ENCODE results near the gene XRCC1.

XRCC1 gene

DNA sequence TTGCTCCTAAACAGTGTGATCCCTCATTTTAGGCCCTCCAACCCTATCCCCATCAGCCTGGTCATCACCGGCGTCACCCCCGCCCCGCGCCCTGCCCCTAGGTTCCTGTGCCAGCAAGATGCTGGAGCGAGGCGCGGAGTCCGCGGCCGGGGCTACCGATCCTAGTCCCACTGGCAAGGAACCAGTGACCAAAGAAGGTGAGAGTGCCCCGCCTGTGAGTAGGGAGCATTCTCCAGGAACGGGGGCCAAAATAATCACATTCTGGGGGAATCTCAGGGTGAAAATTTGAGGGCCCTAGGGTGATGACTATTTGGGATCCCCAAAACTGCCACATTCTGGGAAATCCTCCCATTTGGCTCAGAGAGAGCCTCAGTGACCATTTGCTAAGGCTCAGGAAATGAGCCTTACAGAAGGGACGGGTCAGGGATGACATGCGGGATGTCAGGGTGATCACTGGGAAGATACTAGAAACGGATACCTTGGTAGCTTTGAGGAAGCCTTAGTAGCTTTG lies 41.0 kb downstream of the XRCC1 start:
- Histone ChIP-seq H3K36me3 (ENCODE audit: insufficient read depth, low read length) (peaks cover 20% of the 10 kb centered on the region; the same call in 1 of the 2 replicates), H3K9me3 (ENCODE audit: insufficient read depth, low read length, severe bottlenecking) (peaks cover 4% of the 10 kb centered on the region), H3K4me1 (ENCODE audit: insufficient read depth, low read length) (peaks cover 20% of the 10 kb centered on the region), H4K20me1 (ENCODE audit: insufficient read depth, low read length) (0 out of 2 replicates have a peak, but pooled peaks cover 4% of the 10 kb centered on the region), H3K4me3 (ENCODE audit: low read depth in 1 of 2, low read length in 2 of 2) (no peak overlapping the region), H2AFZ (ENCODE audit: low read depth, low read length) (no peak overlapping the region), H3K79me2 (ENCODE audit: insufficient read depth, low read length) (no peaks in the 10 kb centered on the region), H3K4me2 (ENCODE audit: insufficient read depth, low read length) (peak overlapping the region; percentile 68; the same call in 1 of the 2 replicates), H3K27ac (ENCODE audit: low read length) (no peak overlapping the region), H3K9ac (ENCODE audit: low read depth, low read length) (no peak overlapping the region), H3K27me3 (ENCODE audit: insufficient read depth, low read length, poor library complexity) (no peaks in the 10 kb centered on the region)
- DNase-seq (no peak), ATAC-seq (ENCODE audit: insufficient read depth, low read depth) (no peak)
- TF ChIP-seq CTCF (IDR thresholded peaks at IDR 0.05; ENCODE audit: borderline replicate concordance, extremely low read depth, low read length, poor library complexity, severe bottlenecking) (no peak), EZH2 (IDR thresholded peaks at IDR 0.05; ENCODE audit: borderline replicate concordance, low read depth, low read length, severe bottlenecking) (no peak)

DNA sequence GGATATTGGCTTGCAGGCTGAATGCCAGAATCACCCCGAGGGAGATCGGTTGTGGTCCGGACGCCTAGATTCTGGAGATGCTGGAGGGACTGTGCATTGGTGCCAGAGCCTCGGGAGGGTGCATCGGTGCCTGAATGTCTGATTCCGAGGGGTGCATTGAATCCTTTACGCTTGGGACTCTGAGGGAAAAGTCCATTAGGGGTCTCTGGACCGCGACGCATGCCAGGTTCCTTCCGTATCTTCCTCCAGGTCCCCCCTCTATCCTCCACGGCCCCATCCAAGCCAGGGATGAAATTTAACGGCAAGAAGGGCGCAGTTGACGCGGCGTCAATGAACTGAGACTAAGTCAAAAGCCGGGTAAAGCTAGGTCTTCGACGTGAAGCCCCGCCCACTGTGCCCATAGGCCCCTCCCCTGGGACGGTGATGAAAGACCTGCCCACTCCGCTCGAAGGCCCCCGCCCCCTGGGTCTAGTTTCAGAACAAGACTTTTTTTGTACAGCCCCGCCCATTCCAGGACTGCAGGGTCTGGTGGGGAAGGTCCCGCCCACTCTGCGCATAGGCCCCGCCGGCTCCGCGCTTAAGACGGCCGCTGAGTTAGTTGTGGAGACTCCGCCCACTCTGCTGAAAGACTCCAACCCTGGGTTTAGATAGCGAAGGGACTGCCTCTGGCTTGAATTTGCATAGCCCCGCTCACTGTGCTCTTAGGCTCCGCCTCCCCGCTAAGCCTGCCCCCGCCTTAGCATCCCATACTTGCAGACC lies 41.6 kb downstream of the XRCC1 start:
- Histone ChIP-seq H3K4me3 (ENCODE audit: low read depth in 1 of 2, low read length in 2 of 2) (peak overlapping the region in 1 of 2 experiments; percentile 56; a peak in 3 of 4 replicates), H3K36me3 (ENCODE audit: insufficient read depth, low read length) (peaks cover 14% of the 10 kb centered on the region; the same call in 1 of the 2 replicates), H3K4me2 (ENCODE audit: insufficient read depth, low read length) (peak overlapping the region; percentile 68), H3K27ac (ENCODE audit: low read length) (peak overlapping the region; percentile 11; the same call in 1 of the 2 replicates), H2AFZ (ENCODE audit: low read depth, low read length) (peak overlapping the region; percentile 58), H3K9me3 (ENCODE audit: insufficient read depth, low read length, severe bottlenecking) (no peaks in the 10 kb centered on the region), H3K79me2 (ENCODE audit: insufficient read depth, low read length) (no peaks in the 10 kb centered on the region), H3K27me3 (ENCODE audit: insufficient read depth, low read length, poor library complexity) (no peaks in the 10 kb centered on the region), H3K9ac (ENCODE audit: low read depth, low read length) (peak overlapping the region; percentile 38), H4K20me1 (ENCODE audit: insufficient read depth, low read length) (0 out of 2 replicates have a peak, but pooled peaks cover 4% of the 10 kb centered on the region), H3K4me1 (ENCODE audit: insufficient read depth, low read length) (peaks cover 20% of the 10 kb centered on the region)
- DNase-seq (peak; percentile 95), ATAC-seq (ENCODE audit: insufficient read depth, low read depth) (peak; percentile 91)
- no peak for TF ChIP-seq EZH2 (IDR thresholded peaks at IDR 0.05; ENCODE audit: borderline replicate concordance, low read depth, low read length, severe bottlenecking)
- TF ChIP-seq CTCF (IDR thresholded peaks at IDR 0.05; ENCODE audit: borderline replicate concordance, extremely low read depth, low read length, poor library complexity, severe bottlenecking) = no peak

GRCh38 chr19:43532962-43533545 lies 42.3 kb downstream of the XRCC1 start, which contains the start of gene ZNF575:
Gene ZNF575, plus strand, starts transcription at chr19:43533188. Its CDS starts 1,235 bp downstream, at chr19:43534423.
- Histone ChIP-seq H2AFZ (ENCODE audit: low read depth, low read length) (peak within 1 kb of the TSS; percentile 58), H4K20me1 (ENCODE audit: insufficient read depth, low read length) (0 out of 2 replicates have a peak, but pooled peaks cover 4% of the 10 kb centered on the region), H3K36me3 (ENCODE audit: insufficient read depth, low read length) (peaks cover 7% of the 10 kb centered on the region; the same call in 1 of the 2 replicates), H3K4me2 (ENCODE audit: insufficient read depth, low read length) (peak within 1 kb of the TSS; percentile 68), H3K27me3 (ENCODE audit: insufficient read depth, low read length, poor library complexity) (no peaks in the 10 kb centered on the region), H3K27ac (ENCODE audit: low read length) (peak within 1 kb of the TSS; percentile 11; the same call in 1 of the 2 replicates), H3K4me1 (ENCODE audit: insufficient read depth, low read length) (peaks cover 26% of the 10 kb centered on the region), H3K79me2 (ENCODE audit: insufficient read depth, low read length) (no peaks in the 10 kb centered on the region), H3K9me3 (ENCODE audit: insufficient read depth, low read length, severe bottlenecking) (no peaks in the 10 kb centered on the region), H3K4me3 (ENCODE audit: low read depth in 1 of 2, low read length in 2 of 2) (peak within 1 kb of the TSS in 1 of 2 experiments; percentile 56; a peak in 3 of 4 replicates), H3K9ac (ENCODE audit: low read depth, low read length) (peak within 1 kb of the TSS; percentile 38)
- ATAC-seq (ENCODE audit: insufficient read depth, low read depth) (peak; percentile 67), DNase-seq (peak; percentile 83)
- no peak for TF ChIP-seq CTCF (IDR thresholded peaks at IDR 0.05; ENCODE audit: borderline replicate concordance, extremely low read depth, low read length, poor library complexity, severe bottlenecking)
- TF ChIP-seq EZH2 (IDR thresholded peaks at IDR 0.05; ENCODE audit: borderline replicate concordance, low read depth, low read length, severe bottlenecking) = no peak
